Mesothelial cell of epicardium (in vitro differentiated cells): Measurements from ENCODE around the gene DUSP8. TPM values are rescaled to one million over a fixed set of nuclear protein-coding genes. Genes with fewer than 3 reads are reported as not detected.

Source experiments
- DNase-seq, 2 experiments: peaks; one replicate each; pipeline ENCODE4 v3.0.0; 2021; ENCODE audit warnings: low spot score in 2 of 2; ENCODE audit not compliant: unreplicated experiment in 2 of 2
- H3K27ac Mint-ChIP-seq: 2 replicates; pipeline ENCODE4 v1.8.0; 2021; ENCODE audit warnings: mixed read lengths
- H3K27me3 Mint-ChIP-seq: 2 replicates; pipeline ENCODE4 v1.8.0; 2021; ENCODE audit warnings: low read depth, mixed read lengths
- H3K36me3 Mint-ChIP-seq: 2 replicates; pipeline ENCODE4 v1.8.0; 2021; ENCODE audit warnings: mixed read lengths
- H3K4me1 Mint-ChIP-seq: 2 replicates; pipeline ENCODE4 v1.8.0; 2021; ENCODE audit warnings: mixed read lengths
- H3K4me3 Mint-ChIP-seq: 2 replicates; pipeline ENCODE4 v1.8.0; 2021; ENCODE audit warnings: mild to moderate bottlenecking, moderate library complexity, mixed read lengths
- H3K9me3 Mint-ChIP-seq: 2 replicates; pipeline ENCODE4 v1.8.0; 2021; ENCODE audit warnings: mixed read lengths
- total RNA-seq: library from RNA; stranded (reverse); gene quantifications from 3 replicates; pipeline ENCODE4 v1.2.1, GENCODE V29; 2021
- TF ChIP-seq, protein P1 (sequence below): fragments of 200-600 bp; sonication (generic); IDR thresholded peaks from one replicate; pipeline ENCODE4 v1.5.0; 2021; ENCODE audit warnings: antibody characterized with exemption; ENCODE audit not compliant: unreplicated experiment

DUSP8 gene
- total RNA-seq, 1 donor from 2014 or later, result 9.1 TPM

DNA sequence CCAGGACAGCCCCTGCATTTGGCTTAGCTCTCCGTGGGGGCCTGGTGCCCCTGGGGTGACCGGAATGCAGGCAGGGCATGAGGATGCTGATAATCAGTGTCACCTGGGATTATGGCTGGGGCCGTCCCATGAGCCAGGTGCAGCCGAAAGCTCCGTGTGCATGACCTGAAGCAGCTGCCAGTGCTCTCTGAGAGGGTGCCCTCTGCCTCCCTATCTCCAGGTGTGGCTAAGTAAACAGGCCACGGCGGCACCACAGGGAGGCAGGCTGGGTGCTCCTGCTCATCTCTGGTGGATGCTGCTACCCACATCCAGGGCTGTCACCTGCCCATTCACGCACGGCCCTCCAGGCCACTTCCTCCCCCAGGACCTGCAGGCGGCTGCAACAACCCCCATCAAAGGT, 29.8 kb downstream of the DUSP8 start:
- Mint-ChIP-seq H3K9me3 (no peaks in the 10 kb centered on the region), H3K4me3 (no peak overlapping the region), H3K27me3 (peaks cover 76% of the 10 kb centered on the region), H3K36me3 (no peaks in the 10 kb centered on the region), H3K4me1 (no peaks in the 10 kb centered on the region), H3K27ac (no peak overlapping the region)
- no peak for DNase-seq
- TF ChIP-seq, protein P1, sequence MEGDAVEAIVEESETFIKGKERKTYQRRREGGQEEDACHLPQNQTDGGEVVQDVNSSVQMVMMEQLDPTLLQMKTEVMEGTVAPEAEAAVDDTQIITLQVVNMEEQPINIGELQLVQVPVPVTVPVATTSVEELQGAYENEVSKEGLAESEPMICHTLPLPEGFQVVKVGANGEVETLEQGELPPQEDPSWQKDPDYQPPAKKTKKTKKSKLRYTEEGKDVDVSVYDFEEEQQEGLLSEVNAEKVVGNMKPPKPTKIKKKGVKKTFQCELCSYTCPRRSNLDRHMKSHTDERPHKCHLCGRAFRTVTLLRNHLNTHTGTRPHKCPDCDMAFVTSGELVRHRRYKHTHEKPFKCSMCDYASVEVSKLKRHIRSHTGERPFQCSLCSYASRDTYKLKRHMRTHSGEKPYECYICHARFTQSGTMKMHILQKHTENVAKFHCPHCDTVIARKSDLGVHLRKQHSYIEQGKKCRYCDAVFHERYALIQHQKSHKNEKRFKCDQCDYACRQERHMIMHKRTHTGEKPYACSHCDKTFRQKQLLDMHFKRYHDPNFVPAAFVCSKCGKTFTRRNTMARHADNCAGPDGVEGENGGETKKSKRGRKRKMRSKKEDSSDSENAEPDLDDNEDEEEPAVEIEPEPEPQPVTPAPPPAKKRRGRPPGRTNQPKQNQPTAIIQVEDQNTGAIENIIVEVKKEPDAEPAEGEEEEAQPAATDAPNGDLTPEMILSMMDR, result no peak

DNA sequence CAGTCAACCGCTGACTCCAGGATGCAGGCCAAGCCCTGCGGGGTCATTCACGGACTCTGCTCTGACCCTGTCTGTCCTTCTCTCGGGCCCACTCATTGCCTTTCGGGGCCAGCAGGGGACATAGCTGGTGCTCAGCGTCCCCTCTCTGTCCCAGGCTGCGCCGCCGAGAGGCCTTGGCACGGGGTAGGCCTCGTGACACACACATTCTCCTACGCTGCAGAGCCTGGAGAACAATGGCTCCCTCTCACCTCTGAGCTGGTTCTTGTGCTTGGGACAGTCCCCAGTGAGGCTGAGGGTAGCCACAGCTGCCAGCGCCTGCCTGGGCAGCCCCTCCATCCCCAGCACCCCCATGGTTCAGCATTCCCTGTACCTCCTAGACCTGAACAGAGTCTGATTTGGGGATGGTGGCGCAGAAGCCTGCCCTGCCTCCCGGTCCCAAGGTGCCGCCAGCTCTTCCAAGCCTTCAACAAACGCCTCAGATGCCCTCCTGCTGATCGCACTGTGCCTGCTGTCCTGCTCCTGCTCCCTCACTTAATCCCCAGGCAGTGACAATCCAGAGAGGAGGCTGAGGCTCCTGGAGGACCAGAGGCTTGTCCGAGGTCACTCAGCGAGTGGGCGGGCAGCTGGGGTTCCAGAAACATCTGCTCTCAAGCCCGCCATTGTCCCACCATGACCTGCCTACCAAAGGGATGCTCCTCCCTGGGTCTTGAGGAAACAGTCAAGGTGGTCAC, 30.4 kb downstream of the DUSP8 start:
- H3K27me3 Mint-ChIP-seq, result peaks cover 76% of the 10 kb centered on the region
- no peaks in the 10 kb centered on the region for H3K36me3 Mint-ChIP-seq
- H3K9me3 Mint-ChIP-seq, result no peaks in the 10 kb centered on the region
- H3K27ac Mint-ChIP-seq, result no peak overlapping the region
- no peaks in the 10 kb centered on the region for H3K4me1 Mint-ChIP-seq
- DNase-seq, result no peak
- TF ChIP-seq, protein P1, result no peak
- no peak overlapping the region for H3K4me3 Mint-ChIP-seq

DNA sequence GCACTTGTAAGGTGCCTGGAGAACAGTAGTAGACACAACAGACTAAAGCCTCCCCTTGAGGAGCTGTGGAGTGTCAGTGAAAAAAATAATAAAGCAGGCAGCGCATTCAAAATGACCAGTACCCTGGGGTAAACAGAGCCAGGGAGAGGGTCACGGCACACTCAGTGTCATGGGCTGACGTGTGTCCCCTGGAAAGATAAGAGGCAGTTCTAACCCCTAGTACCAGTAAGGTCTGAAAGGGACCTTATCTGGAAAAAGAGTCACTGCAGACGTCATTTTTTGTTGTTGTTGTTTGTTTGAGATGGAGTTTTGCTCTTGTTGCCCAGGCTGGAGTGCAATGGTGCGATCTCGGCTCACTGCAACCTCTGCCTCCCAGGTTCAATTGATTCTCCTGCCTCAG, 32.0 kb downstream of the DUSP8 start:
- TF ChIP-seq, protein P1, result no peak
- peaks cover 62% of the 10 kb centered on the region for H3K27me3 Mint-ChIP-seq
- no peak overlapping the region for H3K27ac Mint-ChIP-seq
- DNase-seq, result no peak
- H3K9me3 Mint-ChIP-seq, result no peaks in the 10 kb centered on the region
- H3K4me3 Mint-ChIP-seq, result no peak overlapping the region
- H3K4me1 Mint-ChIP-seq, result no peaks in the 10 kb centered on the region
- H3K36me3 Mint-ChIP-seq, result no peaks in the 10 kb centered on the region

DNA sequence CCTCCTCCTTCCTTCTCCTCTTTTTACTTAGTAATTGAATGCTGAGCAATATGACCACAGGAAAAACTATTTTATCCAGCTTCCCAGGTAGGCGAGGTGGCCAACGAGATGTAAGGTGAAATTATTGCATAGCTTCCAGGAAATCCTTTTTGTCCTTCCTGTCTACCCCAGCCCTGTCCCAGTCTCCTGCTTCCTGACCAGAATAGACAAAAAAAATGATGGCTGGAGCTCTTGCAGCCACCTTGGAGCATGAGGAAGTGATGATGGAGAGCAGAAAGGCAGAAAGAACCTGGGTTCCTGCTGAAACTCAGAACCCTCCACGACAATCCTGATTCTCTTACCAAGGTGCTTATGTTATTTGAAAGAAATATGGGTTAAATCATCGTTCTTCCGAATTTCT, 33.9 kb downstream of the DUSP8 start:
- DNase-seq, result no peak
- TF ChIP-seq, protein P1, result no peak
- Mint-ChIP-seq H3K27me3 (peaks cover 44% of the 10 kb centered on the region), H3K27ac (no peak overlapping the region), H3K9me3 (no peaks in the 10 kb centered on the region), H3K36me3 (no peaks in the 10 kb centered on the region), H3K4me3 (no peak overlapping the region), H3K4me1 (no peaks in the 10 kb centered on the region)

DNA sequence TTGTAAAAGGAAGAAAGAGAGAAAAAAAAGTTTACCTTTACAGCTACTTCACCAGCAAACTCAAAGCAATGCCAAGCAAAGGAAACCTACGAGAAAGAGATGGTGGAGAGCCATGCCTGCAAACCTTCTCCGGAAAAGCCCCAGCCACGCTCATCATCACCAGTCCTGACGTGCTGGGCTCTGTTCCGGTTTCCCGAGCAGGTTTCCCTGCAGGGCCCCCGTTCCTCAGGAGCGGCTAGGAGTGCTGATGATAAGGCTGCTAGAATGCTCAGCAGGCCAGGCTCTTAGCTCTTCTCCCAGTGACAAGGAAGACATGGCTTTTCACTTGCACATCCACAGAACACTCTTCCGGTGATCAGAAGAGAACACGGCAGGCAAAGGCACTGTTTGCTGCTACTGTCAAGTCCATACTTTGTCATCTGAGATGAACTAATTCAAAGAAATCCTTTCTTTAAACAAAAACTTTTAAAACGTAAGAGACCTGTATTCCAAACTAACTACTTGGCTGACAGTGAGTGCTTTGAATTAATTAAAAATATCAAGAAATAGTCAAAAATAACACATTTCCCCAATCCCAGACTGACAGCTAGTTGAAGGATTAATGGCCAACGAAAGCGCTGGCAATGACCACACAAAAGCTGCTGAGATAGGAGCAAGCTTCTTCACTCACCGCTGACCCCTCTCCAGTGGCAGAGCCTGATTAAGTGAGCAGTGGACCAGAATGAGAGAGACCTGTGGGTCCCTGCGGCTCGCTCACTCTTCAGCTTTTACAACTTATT, 35.8 kb downstream of the DUSP8 start:
- H3K4me3 Mint-ChIP-seq, result no peak overlapping the region

More for the DNA sequence above, 35.8 kb downstream of the DUSP8 start:
- no peak for DNase-seq
- TF ChIP-seq, protein P1, result no peak
- H3K4me1 Mint-ChIP-seq, result peaks cover 7% of the 10 kb centered on the region
- H3K27me3 Mint-ChIP-seq, result peaks cover 31% of the 10 kb centered on the region
- no peaks in the 10 kb centered on the region for H3K36me3 Mint-ChIP-seq
- no peaks in the 10 kb centered on the region for H3K9me3 Mint-ChIP-seq
- no peak overlapping the region for H3K27ac Mint-ChIP-seq
